HG03571 (cell line): ENCODE results near the gene GPR68.
"Not testable (repeated sequence)": the region's sequence is repeated elsewhere in the genome, so short reads cannot be mapped to it uniquely, and the experiment has no call there.

Experiments
- ATAC-seq: cut with Tn5 transposase; IDR thresholded peaks from one replicate; pipeline ENCODE4 v1.9.1; 2021; ENCODE audit not compliant: unreplicated experiment

GPR68 gene

DNA sequence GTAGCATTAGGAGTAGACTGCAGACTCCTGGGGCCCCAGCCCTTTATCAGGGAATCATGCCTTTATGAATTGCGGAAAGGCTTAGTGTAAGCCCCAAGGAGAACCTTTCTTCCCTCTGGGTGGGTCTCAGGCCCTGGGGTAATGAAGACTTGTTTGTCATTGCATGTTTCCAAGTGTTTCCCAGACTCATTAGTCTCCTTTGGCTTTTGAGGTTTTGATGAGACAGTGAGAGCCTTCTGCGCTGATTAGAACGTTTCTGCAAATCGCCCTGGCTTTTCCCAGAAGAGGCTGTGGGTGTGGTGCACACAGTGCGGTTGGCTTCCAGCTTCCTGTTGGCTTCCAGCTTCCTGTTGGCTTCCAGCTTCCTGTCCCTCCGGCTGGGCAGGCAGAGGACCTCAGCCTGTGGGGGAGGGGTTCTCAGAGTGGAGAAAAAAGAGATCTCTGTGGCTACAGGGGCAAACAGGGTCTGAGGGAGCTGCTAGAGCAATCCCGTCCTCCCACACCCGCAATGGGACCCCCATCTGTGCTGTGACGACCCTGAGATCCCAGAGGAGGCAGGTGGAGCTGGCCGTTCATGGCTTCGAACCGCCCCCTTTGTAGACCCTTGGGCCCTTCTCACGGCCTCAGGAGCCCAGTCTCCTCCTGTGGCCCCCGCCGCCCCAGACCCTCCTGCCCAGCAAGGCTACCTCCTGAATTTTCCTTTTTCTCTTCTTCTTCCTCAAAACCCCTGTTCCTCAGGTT is 42.1 kb downstream of the GPR68 start:
- no peak for ATAC-seq

DNA sequence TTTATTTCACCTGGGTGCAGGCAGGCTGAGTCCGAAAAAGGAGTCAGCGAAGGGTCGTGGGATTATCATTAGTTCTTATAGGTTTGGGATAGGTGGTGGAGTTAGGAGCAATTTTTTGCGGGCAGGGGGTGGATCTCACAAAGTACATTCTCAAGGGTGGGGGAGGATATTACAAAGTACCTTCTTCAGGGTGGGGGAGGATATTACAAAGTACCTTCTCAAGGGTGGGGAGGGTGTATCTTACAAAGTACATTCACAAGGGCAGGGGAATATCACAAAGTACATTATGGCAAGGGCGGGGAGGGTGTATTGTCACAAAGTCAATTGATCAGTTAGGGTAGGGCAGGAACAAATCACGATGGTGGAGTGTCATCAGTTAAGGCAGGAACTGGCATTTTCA is 43.7 kb downstream of the GPR68 start:
- not testable (repeated sequence) for ATAC-seq

DNA sequence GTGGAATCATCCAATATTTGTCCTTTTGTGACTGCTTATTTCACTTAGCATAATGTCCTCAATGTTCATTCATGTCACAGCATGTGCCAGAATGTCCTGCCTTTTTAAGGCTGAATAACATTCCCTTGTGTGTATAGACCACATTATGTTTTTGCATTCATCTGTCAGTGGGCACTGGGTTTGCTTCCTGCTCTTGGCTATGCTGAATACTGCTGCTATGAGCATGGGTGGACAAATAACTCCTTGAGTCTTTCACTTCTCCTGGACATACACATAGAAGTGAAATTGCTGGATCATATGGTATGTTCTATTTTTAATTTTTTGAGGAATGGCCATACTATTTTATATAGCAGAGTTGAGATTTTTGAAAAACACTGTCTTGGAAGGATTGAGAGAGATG is 46.9 kb downstream of the GPR68 start:
- no peak for ATAC-seq

DNA sequence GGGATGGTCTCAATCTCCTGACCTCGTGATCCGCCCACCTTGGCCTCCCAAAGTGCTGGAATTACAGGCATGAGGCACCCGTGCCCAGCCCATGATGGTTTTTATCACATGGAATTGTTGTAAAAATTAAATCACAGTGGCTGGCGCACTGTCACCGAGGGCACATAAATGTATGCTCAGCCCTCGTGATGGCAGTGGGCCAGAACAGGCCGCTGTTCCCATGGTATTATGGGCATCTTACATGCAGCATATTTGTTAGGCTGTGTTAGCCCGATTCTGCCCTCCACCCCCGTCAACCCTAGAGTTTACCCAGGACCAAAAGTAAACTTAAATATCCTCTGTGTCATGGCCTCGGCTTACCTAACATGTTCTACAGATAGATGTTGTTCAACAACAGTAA is 48.6 kb downstream of the GPR68 start:
- no peak for ATAC-seq

DNA sequence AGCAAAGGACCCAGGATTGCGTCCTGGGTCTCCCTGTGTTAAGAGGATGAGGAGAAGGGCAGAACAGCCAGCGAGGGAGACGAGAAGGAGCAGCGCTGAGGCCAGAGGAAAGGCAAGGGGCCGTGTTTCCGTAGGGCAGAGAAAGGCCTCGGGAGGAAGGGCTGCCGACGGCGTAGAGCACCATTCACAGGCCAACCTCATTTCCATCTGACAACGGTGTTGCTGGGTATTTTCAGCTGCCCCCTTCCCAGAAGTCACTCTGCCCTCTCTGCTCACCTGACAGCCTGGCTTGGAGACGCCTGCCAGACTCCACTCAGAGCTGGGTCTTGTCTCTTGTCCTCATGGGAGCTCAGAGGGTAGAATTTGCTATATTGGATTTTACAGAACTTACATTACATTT is 51.4 kb downstream of the GPR68 start:
- no peak for ATAC-seq

DNA sequence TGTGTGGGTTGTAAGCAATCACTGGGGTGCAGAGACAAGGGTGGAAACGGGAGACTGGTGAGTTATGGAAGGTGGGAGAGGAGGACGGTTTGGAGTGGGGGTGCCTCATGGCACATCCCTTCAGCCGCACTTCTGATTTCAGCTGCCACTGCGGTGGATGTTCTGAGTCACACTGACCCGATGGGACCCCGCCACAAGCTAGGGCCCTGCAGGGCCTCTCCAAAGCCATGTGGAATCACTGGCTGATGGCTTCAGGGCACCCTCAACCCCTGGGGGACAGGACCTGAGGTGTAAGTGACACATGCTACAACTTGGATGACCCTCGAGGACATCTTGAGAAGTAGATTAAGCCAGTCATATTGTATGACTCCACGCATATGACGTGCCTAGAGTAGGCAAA is 53.7 kb downstream of the GPR68 start:
- no peak for ATAC-seq

DNA sequence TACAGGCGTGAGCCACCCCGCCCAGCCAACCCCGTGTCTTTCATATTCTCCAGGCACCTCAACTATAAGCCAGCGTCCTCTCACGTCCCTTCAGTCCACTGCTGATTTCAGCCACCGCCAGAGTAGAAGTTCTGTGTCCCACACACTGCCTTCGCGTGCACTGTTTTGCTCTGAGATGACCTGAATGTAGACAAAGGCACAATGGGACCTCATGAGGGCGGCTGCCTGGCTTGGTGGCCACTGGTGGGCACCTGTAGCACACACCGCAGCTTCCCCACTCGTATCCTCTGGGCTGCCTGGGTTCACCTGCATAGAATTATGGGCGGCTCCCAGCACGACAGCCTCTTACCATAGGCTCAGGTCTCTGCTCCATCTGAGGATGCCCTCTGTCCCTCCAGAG is 57.2 kb downstream of the GPR68 start:
- no peak for ATAC-seq

DNA sequence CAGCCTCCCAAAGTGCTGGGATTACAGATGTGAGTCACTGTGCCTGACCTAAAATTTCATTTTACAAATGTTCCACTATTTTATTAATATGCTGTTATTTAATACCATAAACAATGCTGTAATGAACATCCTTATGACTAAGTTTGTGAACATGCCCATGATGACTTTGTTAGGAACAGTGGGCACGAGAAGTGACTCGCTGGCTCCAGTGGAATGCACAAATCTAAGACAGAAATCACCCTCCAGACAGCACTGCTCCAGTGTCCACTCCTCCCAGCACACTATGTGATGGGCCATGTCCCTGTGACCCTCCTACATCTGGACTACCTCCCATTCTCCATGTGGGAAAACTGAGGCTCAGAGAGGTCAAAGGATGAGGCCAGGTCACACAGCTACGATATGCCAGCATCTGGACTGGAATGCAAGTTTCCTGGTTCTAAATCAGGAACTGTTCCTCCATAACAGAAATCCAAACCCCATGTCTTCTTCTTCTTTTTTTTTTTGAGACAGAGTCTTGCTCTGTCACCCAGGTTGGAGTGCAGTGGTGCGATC is 57.9 kb downstream of the GPR68 start:
- no peak for ATAC-seq

DNA sequence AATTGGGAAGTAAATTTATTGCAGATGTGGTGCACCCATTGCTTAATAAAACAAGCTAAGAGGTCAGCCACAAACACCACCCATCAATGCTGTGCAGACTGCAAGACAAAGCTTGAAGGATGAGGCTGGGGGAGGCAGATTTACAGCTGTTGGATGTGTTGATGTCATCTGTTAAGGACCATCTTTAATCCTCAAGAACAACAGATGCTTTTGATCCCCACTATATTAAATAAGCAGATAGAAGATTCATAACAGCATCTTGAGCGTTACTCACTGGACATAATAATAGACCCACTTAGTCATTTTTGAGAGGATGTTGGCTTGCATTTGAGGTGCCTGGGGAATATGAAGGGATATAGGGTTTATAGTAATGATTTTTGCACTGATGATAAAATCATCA is 58.8 kb downstream of the GPR68 start:
- ATAC-seq = no peak

DNA sequence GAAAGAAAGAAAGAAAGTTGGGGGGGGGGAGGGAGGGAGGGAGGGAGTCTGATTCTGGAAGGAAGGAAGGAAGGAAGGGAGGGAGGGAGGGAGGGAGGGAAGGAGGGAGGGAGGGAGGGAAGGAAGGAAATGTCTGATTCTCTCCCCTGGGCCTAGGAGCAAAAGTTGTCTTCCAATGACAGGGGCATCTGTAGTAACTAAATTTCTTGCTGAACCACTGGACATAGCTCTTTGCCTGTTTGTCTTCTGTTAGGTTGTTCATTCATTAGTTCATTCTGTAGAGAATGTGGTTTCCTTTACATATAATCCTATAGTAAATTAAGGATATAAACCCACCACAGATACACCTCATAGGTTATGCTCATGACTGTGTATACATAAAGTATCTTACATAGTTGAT is 59.9 kb downstream of the GPR68 start:
- ATAC-seq = no peak

DNA sequence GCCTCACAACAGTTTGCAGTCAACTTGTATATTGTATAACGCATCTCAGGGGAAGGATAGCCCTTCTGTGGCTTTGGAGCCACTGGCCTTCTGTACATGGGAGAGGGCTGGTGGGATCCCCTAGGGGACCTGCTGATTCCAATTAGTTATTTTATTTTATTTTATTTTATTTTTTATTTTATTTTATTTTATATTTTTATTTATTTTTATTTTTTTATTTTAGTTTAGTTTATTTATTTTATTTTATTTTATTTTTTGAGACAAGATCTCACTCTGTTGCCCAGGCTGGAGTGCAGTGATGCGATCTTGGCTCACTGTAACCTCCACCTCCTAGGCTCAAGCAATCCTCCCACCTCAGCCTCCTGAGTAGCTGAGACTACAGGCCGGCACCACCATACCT is 61.8 kb downstream of the GPR68 start:
- not testable (repeated sequence) for ATAC-seq
